NCI-H2227 treated with DMSO at 0.1 percent for 48 hours (cell line): ENCODE measurements around the gene COL23A1.
"Not testable (repeated sequence)": the region's sequence is repeated elsewhere in the genome, so short reads cannot be mapped to it uniquely, and the experiment has no call there.

Source experiments
- DNase-seq: peaks from one replicate; lab custom pipeline; 2025; lab: John Stamatoyannopoulos, UW

The COL23A1 gene

DNA sequence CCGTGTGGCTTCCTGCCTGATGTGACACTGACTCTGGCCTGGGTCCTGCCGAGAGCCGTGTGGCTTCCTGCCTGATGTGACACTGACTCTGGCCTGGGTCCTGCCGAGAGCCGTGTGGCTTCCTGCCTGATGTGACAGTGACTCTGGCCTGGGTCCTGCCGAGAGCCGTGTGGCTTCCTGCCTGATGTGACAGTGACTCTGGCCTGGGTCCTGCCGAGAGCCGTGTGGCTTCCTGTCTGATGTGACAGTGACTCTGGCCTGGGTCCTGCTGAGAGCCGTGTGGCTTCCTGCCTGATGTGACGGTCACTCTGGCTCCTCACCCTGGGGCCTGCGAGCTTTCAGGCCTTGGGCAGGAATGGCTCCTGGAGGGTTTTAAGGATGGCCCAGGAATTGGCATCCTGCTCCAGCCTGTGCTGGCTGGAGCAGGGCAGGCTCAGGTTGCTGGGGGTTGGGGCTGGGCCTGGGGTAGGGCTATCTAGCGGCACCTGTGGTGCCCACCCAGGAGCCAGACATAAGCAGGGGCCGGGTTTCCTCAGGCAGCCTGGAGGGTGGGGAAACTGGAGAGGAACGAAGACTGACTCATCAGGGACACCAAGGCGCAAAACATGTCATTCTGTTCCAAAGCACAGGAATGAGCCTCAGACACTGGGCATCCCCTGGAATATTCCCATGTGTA is 350.4 kb downstream of the COL23A1 start:
- DNase-seq, result not testable (repeated sequence)

DNA sequence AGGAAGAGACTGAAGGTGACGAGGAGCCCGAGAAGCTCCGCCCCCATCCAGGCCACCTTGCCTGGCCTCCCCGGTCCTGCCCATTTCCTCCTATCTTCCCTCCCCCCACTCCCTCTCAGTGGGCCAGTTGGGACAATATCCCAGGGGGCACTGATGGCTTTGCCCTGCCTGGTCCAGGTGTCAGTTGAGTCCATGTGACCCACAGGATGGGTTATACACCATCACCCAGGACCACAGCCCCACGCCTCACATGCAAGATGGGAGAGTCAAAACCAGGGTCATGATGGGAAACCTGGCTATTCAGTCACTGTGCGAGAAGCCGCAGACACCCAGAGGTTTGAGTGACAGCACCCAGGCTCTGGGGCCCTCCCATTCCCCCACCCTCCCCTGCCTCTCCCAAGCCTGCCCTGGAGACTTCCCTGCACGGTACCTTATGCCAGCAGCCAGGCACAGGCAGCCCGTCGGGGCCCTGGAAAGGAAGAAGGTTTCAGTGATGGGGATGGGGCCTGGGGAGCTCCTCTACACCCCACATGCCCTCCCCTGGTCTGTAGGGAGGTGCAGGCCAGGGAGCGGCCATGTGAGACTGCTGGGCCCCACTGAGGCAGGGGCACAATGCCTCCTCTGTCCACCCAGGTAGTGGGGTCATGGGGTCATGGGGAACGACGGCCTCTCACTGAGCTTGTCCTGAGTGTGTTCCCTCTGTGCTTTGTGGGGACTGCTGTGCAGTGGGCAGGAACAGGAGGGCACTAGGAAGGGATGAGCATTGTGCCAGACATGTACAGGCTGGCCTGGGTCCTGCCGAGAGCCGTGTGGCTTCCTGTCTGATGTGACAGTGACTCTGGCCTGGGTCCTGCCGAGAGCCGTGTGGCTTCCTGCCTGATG is 351.2 kb downstream of the COL23A1 start:
- no peak for DNase-seq

DNA sequence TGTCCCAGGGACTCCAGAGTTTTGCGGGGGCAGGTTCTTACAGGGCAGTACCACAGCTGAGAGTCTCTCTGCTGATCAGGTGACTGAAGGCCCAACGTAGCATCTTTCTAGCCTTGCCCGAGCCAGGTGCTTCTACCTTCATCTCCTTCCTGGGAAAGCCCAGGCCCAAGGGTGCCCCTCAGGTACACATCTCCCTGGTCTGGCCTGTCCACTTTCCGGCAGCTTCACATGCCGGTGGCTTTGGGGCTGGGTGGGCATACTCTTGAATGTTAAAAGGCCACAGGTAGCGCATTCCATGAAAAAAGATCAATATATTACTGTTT is 351.9 kb downstream of the COL23A1 start:
- no peak for DNase-seq

GRCh38 chr5:178237431-178238312 is 352.5 kb downstream of the COL23A1 start:
- DNase-seq, result no peak

DNA sequence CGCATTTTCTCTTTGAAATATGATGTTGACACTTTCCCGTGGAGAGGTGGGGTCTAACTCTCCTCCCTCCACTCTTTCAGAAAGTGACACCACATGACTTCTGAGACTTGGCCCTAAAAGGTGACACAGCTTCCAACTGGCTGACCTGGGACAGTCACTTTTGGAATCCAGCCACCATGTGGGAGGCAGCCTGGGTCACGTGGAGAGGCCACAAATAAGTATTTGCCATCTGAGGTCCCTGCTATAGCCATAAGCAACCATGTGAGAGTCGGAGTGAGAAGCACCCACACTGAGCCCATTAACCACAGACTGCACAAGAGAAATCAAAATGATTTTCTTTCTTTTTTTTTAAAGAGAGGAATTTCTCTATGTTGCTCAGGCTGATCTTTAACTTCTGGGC is 353.5 kb downstream of the COL23A1 start:
- DNase-seq, result no peak

DNA sequence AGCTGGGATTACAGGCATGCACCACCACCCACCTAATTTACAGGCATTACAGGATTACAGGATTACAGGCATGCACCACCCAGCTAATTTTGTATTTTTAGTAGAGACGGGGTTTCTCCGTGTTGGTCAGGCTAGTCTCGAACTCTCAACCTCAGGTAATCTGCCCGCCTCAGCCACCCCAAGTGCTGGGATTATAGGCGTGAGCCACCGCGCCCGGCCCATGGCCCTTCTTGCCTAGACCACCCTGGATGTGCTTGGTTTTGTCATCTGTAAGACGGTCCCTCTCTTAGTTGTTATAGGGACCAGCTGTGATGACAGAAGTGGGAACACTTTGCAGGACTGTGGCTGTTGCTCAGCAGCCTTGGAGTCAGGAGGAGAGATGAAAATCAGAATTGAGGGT is 354.1 kb downstream of the COL23A1 start:
- no peak for DNase-seq

DNA sequence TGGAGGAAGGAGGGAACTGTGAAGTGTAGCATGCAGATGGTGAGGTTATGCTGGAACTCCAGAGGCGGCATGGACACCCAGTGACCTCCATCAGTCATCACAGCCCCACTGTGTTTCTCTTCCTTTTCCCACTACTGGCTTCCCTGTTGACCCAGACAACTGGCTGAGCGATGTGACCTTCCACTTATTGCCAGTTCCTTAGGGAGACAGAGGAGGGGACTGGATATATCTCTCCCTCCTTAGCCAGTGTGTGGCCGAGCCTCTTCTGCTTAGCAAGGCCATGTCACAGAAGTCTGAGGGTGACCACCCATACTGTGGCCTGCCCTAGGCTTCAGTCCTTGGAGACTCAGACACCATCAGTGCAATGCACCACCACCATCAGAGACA is 354.6 kb downstream of the COL23A1 start:
- DNase-seq, result no peak

DNA sequence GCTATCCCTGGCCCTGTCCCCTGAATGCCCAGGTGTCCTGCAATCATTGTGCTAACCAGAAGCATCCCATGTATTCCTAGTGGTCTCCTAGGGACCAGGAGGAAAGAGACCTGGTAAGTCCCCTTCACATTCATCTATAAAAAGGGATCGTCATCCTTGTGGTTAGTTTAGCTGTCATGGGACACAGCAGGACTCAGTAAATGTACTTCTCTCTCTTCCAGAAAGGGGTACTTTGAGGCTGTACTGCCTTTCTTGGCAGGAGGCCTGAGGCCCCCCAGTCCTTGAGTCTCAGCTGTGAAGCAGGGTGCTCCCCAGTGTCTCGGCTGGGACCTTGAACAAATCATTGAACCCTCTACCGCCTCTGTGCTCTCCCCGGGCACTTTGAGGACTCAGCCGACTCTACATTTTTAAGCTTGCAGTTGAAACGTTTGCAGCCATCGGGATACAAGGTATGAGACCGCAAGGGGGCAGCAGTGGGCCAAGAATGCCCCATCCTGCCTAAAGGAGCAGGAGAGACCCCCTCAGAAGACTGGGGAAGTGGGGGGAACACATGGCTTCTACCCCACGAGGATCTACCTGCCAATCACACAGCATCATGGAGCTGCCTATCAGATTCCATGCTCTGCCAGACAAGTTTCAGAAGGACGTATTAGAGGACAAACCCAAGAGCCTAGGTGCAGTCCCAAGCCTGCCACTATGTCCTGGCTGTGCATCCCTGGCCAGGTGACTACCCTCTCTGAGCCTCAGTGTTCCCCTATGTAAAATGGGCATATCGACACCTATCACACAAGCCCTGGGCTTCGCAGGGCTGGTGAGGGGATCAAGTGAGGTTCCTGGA is 355.2 kb downstream of the COL23A1 start:
- no peak for DNase-seq

GRCh38 chr5:178234121-178234749 is 356.0 kb downstream of the COL23A1 start:
- no peak for DNase-seq

- no peak for DNase-seq
These were observed 357.2 kb downstream of the COL23A1 start for GRCh38 chr5:178232920-178233429.

- DNase-seq, result peak; percentile 45
These were observed 357.9 kb downstream of the COL23A1 start, which contains the start of gene PHYKPL for GRCh38 chr5:178232124-178232919. Gene PHYKPL, minus strand, starts transcription at chr5:178232802. Its CDS starts 252 bp downstream, at chr5:178232550.

GRCh38 chr5:178231539-178232123 is 358.6 kb downstream of the COL23A1 start:
- DNase-seq, result no peak

- no peak for DNase-seq
These were observed 359.2 kb downstream of the COL23A1 start for GRCh38 chr5:178230879-178231538.

DNA sequence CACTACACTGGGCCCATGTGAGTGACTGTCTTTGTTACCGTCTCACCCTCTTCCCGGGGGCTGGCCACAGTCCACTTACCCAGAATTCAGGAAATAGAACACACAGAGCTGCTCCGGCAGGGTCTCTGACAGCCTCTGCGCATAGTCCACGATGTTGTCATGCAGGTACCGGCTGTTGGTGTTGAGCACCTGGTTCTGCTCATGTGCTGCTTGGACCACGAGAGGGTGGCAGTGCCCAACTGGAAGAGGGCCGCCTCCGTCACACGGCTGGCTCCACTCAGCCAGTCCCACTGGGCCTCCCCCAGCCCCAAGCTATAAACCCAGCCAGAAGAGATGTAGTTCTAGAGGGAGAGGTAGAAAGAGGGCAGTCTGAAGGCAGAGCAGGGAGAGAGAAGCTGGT is 360.3 kb downstream of the COL23A1 start:
- no peak for DNase-seq

DNA sequence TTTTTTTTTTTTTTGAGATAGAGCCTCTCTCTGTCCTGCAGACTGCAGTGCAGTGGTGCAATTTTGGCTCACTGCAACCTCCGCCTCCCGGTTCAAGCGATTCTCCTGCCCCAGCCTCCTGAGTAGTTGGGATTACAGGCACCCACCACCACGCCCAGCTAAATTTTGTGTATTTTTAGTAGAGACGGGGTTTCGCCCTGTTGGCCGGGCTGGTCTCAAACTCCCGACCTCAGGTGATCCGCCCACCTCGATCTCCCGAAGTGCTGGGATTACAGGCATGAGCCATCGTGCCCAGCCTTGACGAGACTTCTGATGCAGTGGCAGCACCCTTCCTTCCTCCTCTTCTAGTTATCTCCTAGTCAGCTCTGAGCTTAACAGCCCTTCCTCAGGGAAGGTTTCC is 361.1 kb downstream of the COL23A1 start:
- not testable (repeated sequence) for DNase-seq

GRCh38 chr5:178228609-178229008 is 361.6 kb downstream of the COL23A1 start:
- no peak for DNase-seq

DNA sequence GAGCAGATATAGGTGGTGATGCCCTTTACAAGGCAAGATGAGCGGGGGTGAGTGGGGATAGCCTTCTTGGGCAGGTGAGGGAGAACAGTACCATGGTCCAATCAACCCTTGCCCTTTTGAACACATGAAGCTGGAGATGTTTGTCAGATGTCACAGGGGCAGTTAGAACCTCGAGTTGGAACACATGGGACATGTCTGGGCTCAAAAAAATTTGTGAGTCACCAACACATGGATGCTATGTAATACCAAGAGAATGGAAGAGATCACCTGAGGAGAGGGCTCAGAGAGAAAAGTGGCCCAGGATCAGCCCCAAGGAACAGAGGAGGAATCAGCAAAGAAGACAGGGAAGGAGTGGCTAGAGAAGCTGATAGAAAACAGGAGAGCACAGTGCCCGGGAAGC is 362.3 kb downstream of the COL23A1 start:
- no peak for DNase-seq

GRCh38 chr5:178227138-178227659 is 363.0 kb downstream of the COL23A1 start:
- DNase-seq, result no peak

DNA sequence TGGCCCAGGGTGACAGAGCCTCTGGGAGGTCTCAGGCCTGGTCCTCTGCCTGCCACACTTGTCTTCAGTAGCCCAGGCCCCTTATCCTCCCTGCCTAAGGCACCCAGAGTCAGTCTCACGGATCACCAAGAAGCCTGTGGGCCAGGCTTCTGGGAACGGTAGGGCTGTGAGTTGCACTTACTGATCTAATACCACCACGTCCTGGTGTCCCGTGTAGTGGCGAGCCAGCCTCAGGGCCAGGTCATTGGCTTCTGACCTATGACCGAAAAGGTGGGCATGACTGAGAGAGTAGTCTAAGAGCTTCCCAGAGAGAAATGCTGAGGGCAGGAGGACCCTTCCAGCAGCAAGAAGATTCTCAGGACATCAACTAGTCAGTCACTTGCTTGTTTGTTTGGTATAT is 365.0 kb downstream of the COL23A1 start:
- no peak for DNase-seq
